Activated CD4-positive, alpha-beta T cell treated with anti-CD3 and anti-CD28 coated beads, Interleukin-2, amount 50 U/mL, for 16 hours (primary cell): ENCODE data around the gene GSTK1.

ENCODE experiments used
- DNase-seq: peaks from one replicate; pipeline ENCODE4 v3.0.0-alpha.2; 2020

Gene GSTK1

GRCh38 chr7:143300959-143301935 lies 38.0 kb downstream of the GSTK1 start:
- no peak for DNase-seq

DNA sequence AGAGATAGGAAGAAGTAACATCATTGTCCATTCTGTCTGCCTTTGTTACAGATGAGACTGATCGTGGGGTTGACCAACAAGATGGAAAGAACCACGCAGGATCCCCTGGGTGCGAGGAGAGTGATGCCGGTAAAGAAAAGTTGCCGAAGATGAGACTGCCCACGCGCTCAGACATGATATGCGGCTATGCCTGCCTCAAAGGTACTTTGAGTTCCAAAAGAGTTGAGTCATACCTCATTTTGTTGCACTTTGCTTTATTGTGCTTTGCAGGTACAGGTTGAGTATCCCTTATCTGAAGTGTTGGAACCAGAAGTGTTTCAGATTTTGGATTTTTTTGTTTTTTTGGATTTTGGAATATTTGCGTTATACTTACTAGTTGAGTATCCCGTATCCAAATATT lies 40.5 kb downstream of the GSTK1 start:
- DNase-seq, result no peak

DNA sequence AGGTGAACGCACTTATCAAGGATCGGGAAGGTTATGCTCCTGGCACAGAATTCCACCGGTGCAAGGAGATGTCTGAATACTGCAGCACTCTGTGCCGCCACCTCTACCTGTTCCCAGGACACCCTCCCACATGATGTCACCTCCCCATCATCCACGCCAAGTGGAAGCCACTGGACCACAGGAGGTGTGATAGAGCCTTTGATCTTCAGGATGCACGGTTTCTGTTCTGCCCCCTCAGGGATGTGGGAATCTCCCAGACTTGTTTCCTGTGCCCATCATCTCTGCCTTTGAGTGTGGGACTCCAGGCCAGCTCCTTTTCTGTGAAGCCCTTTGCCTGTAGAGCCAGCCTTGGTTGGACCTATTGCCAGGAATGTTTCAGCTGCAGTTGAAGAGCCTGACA lies 41.7 kb downstream of the GSTK1 start:
- DNase-seq, result no peak

- peak; percentile 58 for DNase-seq
Measured at GRCh38 chr7:143305423-143306070, 42.3 kb downstream of the GSTK1 start.

- no peak for DNase-seq
Measured at GRCh38 chr7:143308632-143309031, 45.4 kb downstream of the GSTK1 start.

- peak; percentile 20 for DNase-seq
Measured at GRCh38 chr7:143314127-143314526, 50.9 kb downstream of the GSTK1 start.

GRCh38 chr7:143315776-143316175 lies 52.5 kb downstream of the GSTK1 start, which contains the start of gene CLCN1:
Gene CLCN1, plus strand, starts transcription at chr7:143316111. Its CDS starts 102 bp downstream, at chr7:143316213.
- no peak for DNase-seq

DNA sequence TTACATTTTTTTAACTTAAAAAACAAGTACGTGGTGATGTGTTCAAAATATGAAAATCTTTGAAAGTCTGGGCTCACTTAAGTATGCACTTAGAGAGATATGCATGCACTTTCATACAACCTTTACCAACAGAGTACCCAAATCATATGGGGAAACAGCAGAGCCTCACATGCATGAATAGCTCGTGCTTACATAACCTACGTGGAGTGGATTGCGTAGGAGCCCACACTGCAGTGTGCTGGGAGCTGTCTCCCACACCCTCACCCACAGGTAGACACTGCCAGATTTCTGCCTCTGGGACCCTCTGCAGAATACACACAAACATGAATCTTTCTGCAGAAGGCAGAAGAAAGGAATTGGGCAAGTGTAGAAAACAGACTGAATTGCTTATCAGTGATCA lies 53.3 kb downstream of the GSTK1 start:
- DNase-seq, result no peak

- DNase-seq, result no peak
Measured at GRCh38 chr7:143318661-143319060, 55.4 kb downstream of the GSTK1 start.
